Measurements from ENCODE around the gene ZC3HAV1L. TPM values are rescaled to one million over a fixed set of nuclear protein-coding genes. Genes with fewer than 3 reads are reported as not detected.

The ZC3HAV1L gene, protein sequence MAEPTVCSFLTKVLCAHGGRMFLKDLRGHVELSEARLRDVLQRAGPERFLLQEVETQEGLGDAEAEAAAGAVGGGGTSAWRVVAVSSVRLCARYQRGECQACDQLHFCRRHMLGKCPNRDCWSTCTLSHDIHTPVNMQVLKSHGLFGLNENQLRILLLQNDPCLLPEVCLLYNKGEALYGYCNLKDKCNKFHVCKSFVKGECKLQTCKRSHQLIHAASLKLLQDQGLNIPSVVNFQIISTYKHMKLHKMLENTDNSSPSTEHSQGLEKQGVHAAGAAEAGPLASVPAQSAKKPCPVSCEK
- 74.5 and 88.6 TPM in 2 replicates for total RNA-seq (2013; cell fraction: nucleolus; rRNA removed)
- total RNA-seq (2014; rRNA removed) (4.7 and 4.8 TPM in 2 replicates), total RNA-seq (2014; rRNA removed; fragmentation: Illumina TruSeq; extraction: Trizol) (4.5 and 6.6 TPM in 2 replicates), total RNA-seq (2021) (10.5 and 10.6 TPM in 2 replicates), polyA plus RNA-seq (2011; rRNA removed) (16.3 and 19.9 TPM in 2 replicates), polyA plus RNA-seq (2014; fragmentation: Illumina TruSeq; extraction: Trizol) (5.1 and 5.4 TPM in 2 replicates), polyA plus RNA-seq (2014; fragmentation: Nextera tagmentation; extraction: Ambion mirVana) (under 1 TPM; 0.09 to 0.18 TPM), polyA plus RNA-seq (2014; rRNA removed) (10.8 and 11.5 TPM in 2 replicates), polyA plus RNA-seq (2016; fragmentation: Nextera tagmentation; extraction: Ambion mirVana) (1 to 10 TPM; 4.6 to 5.2 TPM), polyA minus RNA-seq (2011; rRNA and poly(A)+ RNA removed) (8.2 and 11.6 TPM in 2 replicates), Bru-seq, nascent RNA (percentile 83 among the genes with signal in this experiment), BruChase-seq, experiment 1, labeled RNA remaining after a 6-hour chase (percentile 76 among the genes with signal in this experiment), BruChase-seq, experiment 2, labeled RNA remaining after a 2-hour chase (percentile 74 among the genes with signal in this experiment)
- 3.5 TPM for polyA plus RNA-seq (2011; ENCODE audit: low read depth)
- polyA plus RNA-seq (2011; cell fraction: cytosol; rRNA removed), result 19.2 and 20.8 TPM in 2 replicates
- polyA plus RNA-seq (2011; cell fraction: nucleus; rRNA removed), result 10.6 and 10.9 TPM in 2 replicates
- polyA plus RNA-seq (2012), result 3.4 and 6.4 TPM in 2 replicates
- polyA minus RNA-seq (2011; cell fraction: cytosol; rRNA and poly(A)+ RNA removed), result 11.1 and 11.6 TPM in 2 replicates
- polyA minus RNA-seq (2011; cell fraction: nucleus; rRNA and poly(A)+ RNA removed), result 4.8 and 5.5 TPM in 2 replicates
- long read RNA-seq, experiment 1, partial matches to known transcripts, result 1 of 1 reads
- long read RNA-seq, experiment 1, other reads (novel, unspliced or antisense), result 0 of 1 reads
- long read RNA-seq, experiment 2, partial matches to known transcripts, result 0 of 1 reads
- long read RNA-seq, experiment 2, other reads (novel, unspliced or antisense), result 1 of 1 reads

- peaks cover 0 to 11% of the 10 kb centered on the region in 2 experiments; a peak in 2 of 4 replicates for H3K36me3 ChIP-seq (ENCODE audit: control insufficient read depth in 2 of 2, insufficient read depth in 2 of 2, low read length in 1 of 2)
- H3K4me3 ChIP-seq, result peak within 1 kb of the TSS; percentile 78
- RAD21 ChIA-PET (ENCODE audit: unreplicated experiment), result no interaction called here
- in situ Hi-C loops (cut with MboI) (no loop called here), intact Hi-C loops (cut with micrococcal nuclease; ENCODE audit: unreplicated experiment) (no loop called here)
- H2AFZ ChIP-seq (ENCODE audit: control insufficient read depth, low read depth, low read length), result peak within 1 kb of the TSS; percentile 92
- peak within 1 kb of the TSS; percentile 83 for H3K9ac ChIP-seq (ENCODE audit: control insufficient read depth, insufficient read depth, low read length)
- no peaks in the 10 kb centered on the region for H4K20me1 ChIP-seq (ENCODE audit: control insufficient read depth, insufficient read depth)
- H3K27me3 ChIP-seq (replicated peaks in 1 of 2; ENCODE audit: control insufficient read depth in 2 of 2, insufficient read depth in 2 of 2, low read length in 1 of 2), result no peaks in the 10 kb centered on the region
- peak within 1 kb of the TSS; percentile 78 for H3K27ac ChIP-seq (ENCODE audit: control insufficient read depth, insufficient read depth)
- peaks cover 22% of the 10 kb centered on the region for H3K79me2 ChIP-seq (ENCODE audit: control insufficient read depth, insufficient read depth, low read length)
- no TSS peak for BruUV-seq (replicated peaks)
- no peaks in the 10 kb centered on the region; the same call in 1 of the 2 replicates for H3K4me1 ChIP-seq (ENCODE audit: control insufficient read depth, insufficient read depth, low read length)
- FAIRE-seq (peak; percentile 38), ATAC-seq (peak; percentile 92), DNase-seq (ENCODE audit: low read depth, low spot score) (no peak)
- WGBS (ENCODE audit: insufficient coverage, insufficient replicate concordance, low lambda C conversion rate, missing lambda C conversion rate), result 4% methylated on average over 48 of the region's 82 CpGs
- H3K4me2 ChIP-seq (ENCODE audit: control insufficient read depth, insufficient read depth), result peak within 1 kb of the TSS; percentile 90
- POLR2A ChIA-PET, result interaction anchor here (0.5 to 0.6 kb wide), 3 partner anchors 308 to 411 kb away, joined by 3 to 6 read pairs (median 3); no protein-coding TSS in a partner anchor
- H3K9me3 ChIP-seq (replicated peaks; ENCODE audit: control insufficient read depth, insufficient read depth, low read length), result no peaks in the 10 kb centered on the region
- CTCF ChIA-PET, result interaction anchor here (1.5 to 8.0 kb wide), 3 partner anchors 9 to 39 kb away, joined by 5 to 42 read pairs (median 7); no protein-coding TSS in a partner anchor
- SMC1A ChIA-PET (ENCODE audit: uncharacterized antibody, unreplicated experiment), result interaction anchor here (1.4 kb wide), 1 partner anchor 149 kb away, joined by 3 read pairs; no protein-coding TSS in a partner anchor
- no peak for TF ChIP-seq PRDM15 (CRISPR knock-in tag; IDR thresholded peaks at IDR 0.05)
- TF ChIP-seq SIN3A (IDR thresholded peaks at IDR 0.05; ENCODE audit: low read depth, low read length), result peak; percentile 87; the same call in 1 of the 2 replicates
- peak; percentile 94 for TF ChIP-seq MYC (IDR thresholded peaks at IDR 0.05; ENCODE audit: insufficient read depth, insufficient read length, insufficient replicate concordance, low read length, severe bottlenecking)
- TF ChIP-seq HDAC6 (IDR thresholded peaks at IDR 0.05; ENCODE audit: unreplicated experiment), result peak; percentile 98
- peak; percentile 83 for TF ChIP-seq IKZF1 (conservative IDR thresholded peaks at IDR 0.05)
- peak; percentile 64; the same call in 1 of the 2 replicates for TF ChIP-seq SMARCA5 (IDR thresholded peaks at IDR 0.05)
- TF ChIP-seq KLF5 (IDR thresholded peaks at IDR 0.05; ENCODE audit: partially characterized antibody), result peak; percentile 35
- no peak for TF ChIP-seq STAT3 (IDR thresholded peaks at IDR 0.05; ENCODE audit: low read depth, low read length)
- 0 out of 2 replicates have a peak, but pooled peaks have one; percentile 45 for TF ChIP-seq STAT1 (conservative IDR thresholded peaks at IDR 0.05)
- TF ChIP-seq SMAD5 (IDR thresholded peaks at IDR 0.05; ENCODE audit: low read depth), result peak; percentile 65; the same call in 1 of the 2 replicates
- peak; percentile 84 for TF ChIP-seq MAX (IDR thresholded peaks at IDR 0.05; ENCODE audit: low read depth, low read length)
- TF ChIP-seq GATAD2B (conservative IDR thresholded peaks at IDR 0.05; ENCODE audit: low read depth), result peak; percentile 95
- no peak for TF ChIP-seq HDAC2 (IDR thresholded peaks at IDR 0.05)
- TF ChIP-seq EED (IDR thresholded peaks at IDR 0.05; ENCODE audit: low read depth), result no peak
- peak; percentile 92 for TF ChIP-seq LARP7 (IDR thresholded peaks at IDR 0.05)
Observed at GRCh38 chr7:139035586-139036353, at the start of gene ZC3HAV1L. Gene ZC3HAV1L (minus strand): TSS chr7:139036042. CDS start chr7:139036017, 25 bp downstream.
